K562 (cell line): ENCODE results near the gene MAGI2.

Source experiments
- CBFB ChIP-seq: sonication (generic); formaldehyde crosslinking; IDR thresholded peaks from 2 replicates; pipeline ENCODE4 v1.4.0; 2020; ENCODE audit warnings: mild to moderate bottlenecking, missing genetic modification reagents
- CC2D1A ChIP-seq: fragments of 450-650 bp; IDR thresholded peaks from 2 replicates; pipeline ENCODE4 v1.6.1; 2017; ENCODE audit warnings: mild to moderate bottlenecking
- E4F1 ChIP-seq: fragments of 250-450 bp; sonication (Bioruptor Pico); IDR thresholded peaks from 2 replicates; pipeline ENCODE4 v1.5.0; 2021; ENCODE audit warnings: mild to moderate bottlenecking, borderline replicate concordance
- EGR1 ChIP-seq: fragments of 450-650 bp; conservative IDR thresholded peaks from 2 replicates; pipeline ENCODE4 v1.6.1; 2017; ENCODE audit warnings: mild to moderate bottlenecking
- EHMT2 ChIP-seq: fragments of 450-650 bp; IDR thresholded peaks from 2 replicates; pipeline ENCODE4 v1.6.1; 2018; ENCODE audit warnings: antibody characterized with exemption
- ELF1 ChIP-seq: fragments of 200-800 bp; sonication (Bioruptor generic); IDR thresholded peaks from 2 replicates; pipeline ENCODE4 v1.6.1; 2016; ENCODE audit warnings: missing genetic modification characterization, missing compliant biosample characterization
- KLF6 ChIP-seq: fragments of 250-450 bp; sonication (Bioruptor Pico); IDR thresholded peaks from 2 replicates; pipeline ENCODE4 v1.4.0; 2020; ENCODE audit warnings: mild to moderate bottlenecking, moderate library complexity, borderline replicate concordance
- PKNOX1 ChIP-seq: fragments of 450-650 bp; IDR thresholded peaks from 2 replicates; pipeline ENCODE4 v1.6.1; 2016
- RFX5 ChIP-seq: IDR thresholded peaks from 2 replicates; pipeline ENCODE4 v1.6.1; 2011; ENCODE audit warnings: low read depth, mild to moderate bottlenecking, improper control_type of control experiment, low read length
- TAF7 ChIP-seq: fragments of 450-650 bp; IDR thresholded peaks from 2 replicates; pipeline ENCODE4 v1.6.1; 2016; ENCODE audit warnings: missing genetic modification characterization, missing compliant biosample characterization
- ZNF165 ChIP-seq: fragments of 250-450 bp; sonication (Bioruptor Pico); IDR thresholded peaks from 2 replicates; pipeline ENCODE4 v1.4.0; 2020; ENCODE audit warnings: borderline replicate concordance
- ZNF274 ChIP-seq: IDR thresholded peaks from 2 replicates; pipeline ENCODE4 v1.6.1; 2011; ENCODE audit warnings: low read depth, mild to moderate bottlenecking, low read length, moderate library complexity, borderline replicate concordance
- TF ChIP-seq, protein P1 (sequence below), 3 experiments: fragments of 200-800 bp in 1 of 3; fragments of 250-450 bp in 1 of 3; fragments of 450-650 bp in 1 of 3; sonication (Bioruptor Pico) in 1 of 3; sonication (Bioruptor generic) in 1 of 3; formaldehyde crosslinking in 1 of 3; IDR thresholded peaks; 2 replicates each; pipeline versions ENCODE4 v1.6.1 to v1.8.0; 2016 to 2022; ENCODE audit warnings: mild to moderate bottlenecking in 2 of 3, missing genetic modification characterization in 2 of 3, missing compliant biosample characterization in 1 of 3, moderate library complexity in 1 of 3
- TF ChIP-seq, protein P2 (sequence below), 3 experiments: IDR thresholded peaks in 2 of 3; conservative IDR thresholded peaks in 1 of 3; 2 replicates each; pipeline ENCODE4 v1.5.1; 2011 to 2012; ENCODE audit warnings: low read length in 3 of 3, mild to moderate bottlenecking in 3 of 3, control low read depth in 2 of 3, improper control_type of control experiment in 1 of 3, inconsistent platforms in 1 of 3, low read depth in 1 of 3, mixed read lengths in 1 of 3, moderate library complexity in 1 of 3; ENCODE audit not compliant: insufficient read depth in 2 of 3

DNA sequence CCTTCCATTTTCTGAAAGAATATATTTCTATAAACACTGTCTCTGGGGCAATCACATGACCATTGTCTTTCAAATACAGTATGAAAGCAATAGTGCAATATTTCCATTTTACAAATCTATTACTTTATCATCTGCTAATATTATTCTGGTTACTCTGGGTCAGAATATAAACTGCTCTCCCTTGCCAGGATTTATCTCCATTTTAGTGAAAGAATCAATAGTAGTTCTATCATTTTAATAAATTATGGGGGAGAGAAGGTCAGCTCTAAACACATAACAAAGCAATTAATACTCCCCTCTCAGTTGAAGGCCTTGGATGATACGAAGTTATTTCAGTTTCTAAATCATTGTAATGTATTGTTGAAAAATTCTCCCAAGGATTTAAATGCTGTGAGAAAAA, 608.3 kb downstream of the MAGI2 start:
- TF ChIP-seq KLF6 (CRISPR knock-in tag) (no peak), CBFB (CRISPR knock-in tag) (no peak), RFX5 (no peak), E4F1 (CRISPR knock-in tag) (no peak), EHMT2 (no peak), TAF7 (tag) (no peak), ZNF274 (no peak), EGR1 (no peak), ELF1 (tag) (no peak), CC2D1A (no peak), ZNF165 (CRISPR knock-in tag) (no peak), PKNOX1 (no peak)
- TF ChIP-seq, protein P1, sequence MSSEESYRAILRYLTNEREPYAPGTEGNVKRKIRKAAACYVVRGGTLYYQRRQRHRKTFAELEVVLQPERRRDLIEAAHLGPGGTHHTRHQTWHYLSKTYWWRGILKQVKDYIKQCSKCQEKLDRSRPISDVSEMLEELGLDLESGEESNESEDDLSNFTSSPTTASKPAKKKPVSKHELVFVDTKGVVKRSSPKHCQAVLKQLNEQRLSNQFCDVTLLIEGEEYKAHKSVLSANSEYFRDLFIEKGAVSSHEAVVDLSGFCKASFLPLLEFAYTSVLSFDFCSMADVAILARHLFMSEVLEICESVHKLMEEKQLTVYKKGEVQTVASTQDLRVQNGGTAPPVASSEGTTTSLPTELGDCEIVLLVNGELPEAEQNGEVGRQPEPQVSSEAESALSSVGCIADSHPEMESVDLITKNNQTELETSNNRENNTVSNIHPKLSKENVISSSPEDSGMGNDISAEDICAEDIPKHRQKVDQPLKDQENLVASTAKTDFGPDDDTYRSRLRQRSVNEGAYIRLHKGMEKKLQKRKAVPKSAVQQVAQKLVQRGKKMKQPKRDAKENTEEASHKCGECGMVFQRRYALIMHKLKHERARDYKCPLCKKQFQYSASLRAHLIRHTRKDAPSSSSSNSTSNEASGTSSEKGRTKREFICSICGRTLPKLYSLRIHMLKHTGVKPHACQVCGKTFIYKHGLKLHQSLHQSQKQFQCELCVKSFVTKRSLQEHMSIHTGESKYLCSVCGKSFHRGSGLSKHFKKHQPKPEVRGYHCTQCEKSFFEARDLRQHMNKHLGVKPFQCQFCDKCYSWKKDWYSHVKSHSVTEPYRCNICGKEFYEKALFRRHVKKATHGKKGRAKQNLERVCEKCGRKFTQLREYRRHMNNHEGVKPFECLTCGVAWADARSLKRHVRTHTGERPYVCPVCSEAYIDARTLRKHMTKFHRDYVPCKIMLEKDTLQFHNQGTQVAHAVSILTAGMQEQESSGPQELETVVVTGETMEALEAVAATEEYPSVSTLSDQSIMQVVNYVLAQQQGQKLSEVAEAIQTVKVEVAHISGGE (CRISPR knock-in tag; IDR thresholded peaks at IDR 0.05) = no peak
- TF ChIP-seq, protein P2, sequence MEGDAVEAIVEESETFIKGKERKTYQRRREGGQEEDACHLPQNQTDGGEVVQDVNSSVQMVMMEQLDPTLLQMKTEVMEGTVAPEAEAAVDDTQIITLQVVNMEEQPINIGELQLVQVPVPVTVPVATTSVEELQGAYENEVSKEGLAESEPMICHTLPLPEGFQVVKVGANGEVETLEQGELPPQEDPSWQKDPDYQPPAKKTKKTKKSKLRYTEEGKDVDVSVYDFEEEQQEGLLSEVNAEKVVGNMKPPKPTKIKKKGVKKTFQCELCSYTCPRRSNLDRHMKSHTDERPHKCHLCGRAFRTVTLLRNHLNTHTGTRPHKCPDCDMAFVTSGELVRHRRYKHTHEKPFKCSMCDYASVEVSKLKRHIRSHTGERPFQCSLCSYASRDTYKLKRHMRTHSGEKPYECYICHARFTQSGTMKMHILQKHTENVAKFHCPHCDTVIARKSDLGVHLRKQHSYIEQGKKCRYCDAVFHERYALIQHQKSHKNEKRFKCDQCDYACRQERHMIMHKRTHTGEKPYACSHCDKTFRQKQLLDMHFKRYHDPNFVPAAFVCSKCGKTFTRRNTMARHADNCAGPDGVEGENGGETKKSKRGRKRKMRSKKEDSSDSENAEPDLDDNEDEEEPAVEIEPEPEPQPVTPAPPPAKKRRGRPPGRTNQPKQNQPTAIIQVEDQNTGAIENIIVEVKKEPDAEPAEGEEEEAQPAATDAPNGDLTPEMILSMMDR (IDR thresholded peaks at IDR 0.05 in 2 of 3, conservative IDR thresholded peaks at IDR 0.05 in 1 of 3; ENCODE audit: insufficient read depth in 2 of 3, low read depth in 1 of 3, low read length in 3 of 3) = no peak
